Pancreas (tissue), 10 donors: ENCODE results near the gene CD200. TPM values are rescaled to one million over a fixed set of nuclear protein-coding genes. Genes with fewer than 3 reads are reported as not detected.

Experiments used
- ATAC-seq, 4 donors: fragments of 200-7000 bp; cut with Tn5 transposase; one replicate each; pipeline versions ENCODE4 v1.8.0 to v1.9.1; 2020; ENCODE audit warnings: mild to moderate bottlenecking in 4 of 4, moderate library complexity in 4 of 4
- DNase-seq, 6 donors: peaks; one replicate each; pipeline ENCODE4 v3.0.0-alpha.2; 2020
- FAIRE-seq: peaks from 2 replicates; lab custom pipeline; 2012; peaks lifted over from hg19 to GRCh38; lab: Jason Lieb, UNC
- H3K27ac ChIP-seq, 4 donors: fragments of 200-600 bp; sonication (generic); 1 replicate in 3 of 4; 2 replicates in 1 of 4; pipeline versions ENCODE4 v1.5.0 to v1.8.0; 2020
- H3K27me3 ChIP-seq, 4 donors: fragments of 200-600 bp; one replicate each; pipeline ENCODE4 v1.8.0; 2021
- H3K36me3 ChIP-seq, 3 donors: fragments of 200-600 bp; sonication (generic) in 1 of 3; one replicate each; pipeline versions ENCODE4 v1.5.0 to v1.8.0; 2020 to 2021
- H3K4me1 ChIP-seq, 3 donors: fragments of 200-600 bp; one replicate each; pipeline ENCODE4 v1.8.0; 2021
- H3K4me3 ChIP-seq, 4 donors: fragments of 200-600 bp; sonication (generic) in 2 of 4; one replicate each; pipeline versions ENCODE4 v1.5.0 to v1.8.0; 2020 to 2021
- H3K9me3 ChIP-seq, 4 donors: fragments of 200-600 bp; one replicate each; pipeline ENCODE4 v1.8.0; 2021
- CTCF ChIP-seq, 4 donors: fragments of 200-600 bp; sonication (generic) in 3 of 4; IDR thresholded peaks; one replicate each; pipeline versions ENCODE4 v1.5.0 to v1.8.0; 2021; ENCODE audit warnings: antibody characterized with exemption in 4 of 4
- WGBS, 2 donors: extraction: QIAGEN DNeasy Blood & Tissue Kit; methylation state at CpG; one replicate each; pipeline ENCODE4 v1.1.7; 2013; 5-methylcytosine and 5-hydroxymethylcytosine counted together
- intact Hi-C, 3 donors: fragments of 100-400 bp; cut with DNase I; formaldehyde crosslinking; loops; one replicate each; pipeline versions ENCODE4 v1.11.1 to v1.14.2; 2022
- polyA plus RNA-seq, 2 donors: library from polyadenylated mRNA; stranded (reverse); fragments of 200-250 nt; gene quantifications; one replicate each; pipeline ENCODE4 v1.2.3, GENCODE V29; 2013
- total RNA-seq, 6 donors: library from RNA; stranded (reverse); fragmentation: NEBNext Ultra II Directional in 4 of 6; extraction: Animal tissue kit (Norgen Biotek cat#: 25700) in 4 of 6; gene quantifications; one replicate each; pipeline versions ENCODE4 v1.2.1 to v1.2.4, GENCODE V29; 2021 to 2023
- donor health status: healthy with polysubstance abuse.
- donor health status: DM: no; HTN: no; CAD: no; lungs with moderate emphysema.
- donor health status: DM: no; HTN: no; CAD: no.
- donor health status: control.
- donor health status: control.
- donor health status: Bipolar disorder and iron deficiency.
- donor health status: DM: yes; HTN: yes; CAD: no.
- donor health status: DM: no; HTN: no; CAD: no.
- donor health status: DM: no; HTN: no; CAD: no.
- donor health status: DM: yes; HTN: yes; CAD: no.

CD200 gene
- total and polyA plus RNA-seq, 8 donors = 1.1 to 22.2 (median 3.0) TPM

GRCh38 chr3:112304611-112305010, 28.3 kb upstream of the CD200 start:
- intact Hi-C loops = no loop called here
- DNase-seq (no peak), ATAC-seq (peak in 1 of 4 donors; percentile 26), FAIRE-seq (no peak)
- no peaks in the 10 kb centered on the region for H3K27me3 ChIP-seq
- H3K4me3 ChIP-seq = no peak overlapping the region
- TF ChIP-seq CTCF (IDR thresholded peaks at IDR 0.05) = no peak
- H3K4me1 ChIP-seq = no peaks in the 10 kb centered on the region
- H3K27ac ChIP-seq = no peak overlapping the region
- no peaks in the 10 kb centered on the region for H3K36me3 ChIP-seq
- 89% methylated on average over 2 of the region's 2 CpGs for WGBS, 2 donors
- no peaks in the 10 kb centered on the region for H3K9me3 ChIP-seq

- 92 to 97% methylated on average over 9 of the region's 9 CpGs for WGBS, 2 donors
- FAIRE-seq (no peak), ATAC-seq (no peak), DNase-seq (no peak)
- H3K27me3 ChIP-seq = no peaks in the 10 kb centered on the region
- intact Hi-C loops = no loop called here
- no peak overlapping the region for H3K27ac ChIP-seq
- no peaks in the 10 kb centered on the region for H3K36me3 ChIP-seq
- H3K4me3 ChIP-seq = no peak overlapping the region
- no peak for TF ChIP-seq CTCF (IDR thresholded peaks at IDR 0.05)
- H3K4me1 ChIP-seq = no peaks in the 10 kb centered on the region
- no peaks in the 10 kb centered on the region for H3K9me3 ChIP-seq
Observed at GRCh38 chr3:112306825-112307224, 26.1 kb upstream of the CD200 start.

GRCh38 chr3:112307557-112307956, 25.4 kb upstream of the CD200 start:
- Histone ChIP-seq H3K36me3 (no peaks in the 10 kb centered on the region), H3K4me3 (no peak overlapping the region), H3K27me3 (no peaks in the 10 kb centered on the region), H3K27ac (no peak overlapping the region), H3K9me3 (no peaks in the 10 kb centered on the region), H3K4me1 (no peaks in the 10 kb centered on the region)
- DNase-seq = no peak
- no peak for FAIRE-seq
- peak in 2 of 4 donors; percentile 53 to 66 for ATAC-seq
- TF ChIP-seq CTCF (IDR thresholded peaks at IDR 0.05) = no peak
- 82 to 84% methylated on average over 4 of the region's 4 CpGs for WGBS, 2 donors
- intact Hi-C loops = no loop called here

GRCh38 chr3:112308151-112308911, 24.6 kb upstream of the CD200 start:
- no peak for FAIRE-seq
- Histone ChIP-seq H3K27me3 (no peaks in the 10 kb centered on the region), H3K4me1 (no peaks in the 10 kb centered on the region), H3K9me3 (no peaks in the 10 kb centered on the region), H3K27ac (no peak overlapping the region), H3K36me3 (no peaks in the 10 kb centered on the region), H3K4me3 (no peak overlapping the region)
- DNase-seq = no peak
- WGBS, 2 donors = 55 to 58% methylated on average over 7 of the region's 7 CpGs
- peak in 2 of 4 donors; percentile 41 to 43 for ATAC-seq
- intact Hi-C loops = no loop called here
- TF ChIP-seq CTCF (IDR thresholded peaks at IDR 0.05) = no peak

GRCh38 chr3:112314649-112315048, 18.3 kb upstream of the CD200 start:
- H3K36me3 ChIP-seq = no peaks in the 10 kb centered on the region
- DNase-seq (no peak), ATAC-seq (no peak), FAIRE-seq (no peak)
- WGBS, 2 donors = 72 to 76% methylated on average over 2 of the region's 2 CpGs
- no peaks in the 10 kb centered on the region for H3K9me3 ChIP-seq
- H3K4me1 ChIP-seq = no peaks in the 10 kb centered on the region
- no peak overlapping the region for H3K4me3 ChIP-seq
- H3K27ac ChIP-seq = no peak overlapping the region
- no peak for TF ChIP-seq CTCF (IDR thresholded peaks at IDR 0.05)
- no peaks in the 10 kb centered on the region for H3K27me3 ChIP-seq
- intact Hi-C loops = no loop called here
